Stimulated activated CD4-positive, alpha-beta T cell treated with anti-CD3 and anti-CD28 coated beads, Interleukin-12 subunit alpha, Interleukin-12 subunit beta, amount 100 ng/mL, for 48 hours (primary cell): ENCODE results near the gene MYO10.
"Not testable (repeated sequence)": the region's sequence is repeated elsewhere in the genome, so short reads cannot be mapped to it uniquely, and the experiment has no call there.

Experiments
- DNase-seq, 3 donors: peaks; one replicate each; pipeline ENCODE4 v3.0.0-alpha.2; 2020; ENCODE audit warnings: low read depth in 2 of 3, low spot score in 1 of 3

MYO10 gene

DNA sequence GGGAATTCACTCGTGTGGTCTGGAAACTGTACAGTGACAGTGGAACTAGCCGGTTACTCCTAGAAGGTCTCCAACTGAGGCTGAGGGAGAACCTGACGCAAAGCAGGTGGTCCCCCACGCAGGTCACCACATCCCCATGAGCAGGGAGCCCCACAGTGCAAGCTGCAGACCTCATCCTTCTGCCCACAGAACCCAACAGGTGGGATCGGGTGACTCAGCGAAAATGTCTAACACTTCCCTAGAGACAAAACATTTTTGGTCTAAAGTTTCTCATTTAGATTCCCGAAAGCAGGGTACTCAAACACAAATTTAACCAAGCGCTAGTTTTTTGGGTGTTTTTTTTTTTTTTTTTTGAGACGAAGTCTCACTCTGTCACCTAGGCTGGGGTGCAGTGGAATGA, 256.9 kb downstream of the MYO10 start:
- no peak for DNase-seq

DNA sequence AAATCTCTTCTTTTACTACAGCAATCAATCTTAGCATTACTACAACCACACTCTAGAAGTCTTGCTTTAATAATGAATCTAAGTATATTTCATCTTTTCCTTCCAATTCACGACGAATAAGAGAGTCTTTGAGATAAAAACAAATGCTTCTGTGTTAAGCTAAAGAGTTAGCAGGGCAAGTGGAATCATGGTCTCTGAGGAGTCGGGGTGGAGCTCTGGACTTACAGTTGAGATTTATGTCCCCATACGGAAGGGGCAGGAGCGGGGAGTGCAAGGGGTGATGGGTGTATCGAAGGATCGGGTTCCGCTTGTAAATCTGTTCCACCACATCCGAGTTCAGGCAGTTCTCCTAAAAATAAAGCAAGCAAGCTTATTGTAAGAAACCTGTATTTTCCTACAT, 260.3 kb downstream of the MYO10 start:
- no peak for DNase-seq

DNA sequence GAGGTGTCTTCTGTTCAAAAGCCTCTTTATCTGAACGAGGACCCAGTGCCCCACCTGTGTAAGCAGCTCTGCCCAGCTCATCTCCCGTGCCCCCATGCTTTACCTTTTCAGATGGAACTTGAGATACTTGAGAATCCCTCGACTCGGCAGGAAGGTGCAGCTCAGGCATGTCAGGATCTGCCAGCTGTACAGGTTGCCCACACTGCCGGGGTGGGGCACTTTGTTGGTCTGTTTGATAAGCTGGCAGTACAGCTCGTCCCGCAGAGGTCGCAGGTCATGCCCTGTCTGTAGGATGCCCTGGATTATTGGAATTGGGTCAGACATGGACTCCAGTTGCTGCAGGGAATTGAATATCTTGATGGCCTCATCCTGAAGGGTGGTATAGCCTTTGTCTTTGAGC, 261.3 kb downstream of the MYO10 start:
- no peak for DNase-seq

DNA sequence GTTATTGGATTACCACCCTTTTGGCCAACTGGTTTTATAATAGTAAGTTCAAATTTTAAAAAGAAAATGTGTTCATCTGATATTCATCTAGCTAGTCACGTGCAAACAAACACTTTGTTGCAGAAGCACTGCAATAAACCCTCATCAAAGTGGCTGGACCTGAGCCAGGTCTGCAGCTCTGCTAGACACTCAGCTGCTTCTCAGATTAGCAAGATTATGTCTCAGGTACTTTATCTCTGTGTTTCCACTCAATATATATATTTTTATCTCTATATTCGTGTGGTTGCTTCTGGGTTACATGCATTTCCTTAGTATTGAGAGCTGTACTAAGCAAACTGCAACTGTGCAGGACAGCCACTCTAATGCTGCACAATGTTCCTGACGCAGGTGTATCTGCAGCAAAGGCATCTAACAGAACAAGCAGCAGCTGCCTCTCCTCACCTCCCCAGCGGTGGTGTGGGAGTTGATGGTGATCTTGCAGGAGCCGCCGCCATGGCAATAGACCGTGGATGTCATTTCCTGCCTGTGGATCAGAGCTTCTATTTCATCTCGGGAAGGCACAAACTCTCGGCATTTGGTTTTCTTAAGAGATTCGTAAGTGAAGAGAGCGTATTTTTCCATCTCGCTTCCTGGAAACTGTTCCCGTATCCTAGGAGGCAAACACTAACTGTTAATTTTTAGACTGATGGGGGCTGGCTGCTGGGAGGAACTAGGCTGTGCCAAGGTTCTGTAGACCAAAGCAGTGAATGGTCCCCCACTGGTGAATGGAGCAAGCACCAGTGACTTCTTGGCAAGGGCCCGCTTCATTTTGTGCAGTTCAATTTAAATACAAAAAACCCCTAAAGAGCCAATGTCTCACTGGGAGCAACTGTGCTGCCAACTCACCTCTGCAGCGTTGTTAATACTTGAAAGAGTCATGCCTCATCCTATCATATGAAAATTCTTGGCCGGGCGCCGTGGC, 262.6 kb downstream of the MYO10 start:
- peak in 2 of 3 donors; percentile 16 to 20 for DNase-seq

DNA sequence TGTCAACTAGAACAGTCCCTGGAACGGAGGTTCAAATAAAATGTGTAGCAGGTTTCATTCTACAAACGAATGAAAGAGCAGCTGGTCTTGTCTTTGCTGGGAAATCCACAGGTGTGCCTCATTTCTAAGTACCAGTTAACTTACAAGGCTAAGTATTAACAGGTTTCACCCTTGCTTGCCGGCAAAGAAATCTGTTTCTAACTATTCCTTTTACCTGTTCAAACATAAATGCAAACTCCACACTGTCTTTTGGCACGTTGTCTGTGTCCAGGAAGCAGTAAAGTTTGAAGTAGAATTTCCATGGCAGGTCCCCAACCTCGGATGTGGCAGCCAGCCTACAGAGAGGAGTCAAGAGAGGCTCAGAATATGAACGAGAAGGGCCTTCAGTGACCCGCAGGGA, 264.9 kb downstream of the MYO10 start:
- no peak for DNase-seq

DNA sequence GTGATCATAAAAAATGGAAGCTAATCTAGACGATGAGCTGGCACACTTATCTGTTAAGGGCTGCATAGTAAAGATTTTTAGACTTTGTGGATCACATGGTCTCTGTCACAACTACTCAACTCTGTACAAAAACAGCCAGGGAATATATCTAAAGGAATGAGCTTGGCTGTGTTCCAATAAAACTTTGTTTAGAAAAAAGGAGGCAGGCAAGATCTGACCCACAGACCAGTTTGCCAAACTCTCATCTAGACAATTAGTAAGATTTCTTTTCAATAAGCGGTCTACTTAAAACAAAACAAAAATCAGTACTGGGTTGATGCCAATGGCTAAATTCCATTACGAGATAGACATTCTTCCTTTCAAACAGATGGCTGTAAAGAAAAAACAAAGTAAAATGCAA, 266.3 kb downstream of the MYO10 start:
- no peak for DNase-seq

DNA sequence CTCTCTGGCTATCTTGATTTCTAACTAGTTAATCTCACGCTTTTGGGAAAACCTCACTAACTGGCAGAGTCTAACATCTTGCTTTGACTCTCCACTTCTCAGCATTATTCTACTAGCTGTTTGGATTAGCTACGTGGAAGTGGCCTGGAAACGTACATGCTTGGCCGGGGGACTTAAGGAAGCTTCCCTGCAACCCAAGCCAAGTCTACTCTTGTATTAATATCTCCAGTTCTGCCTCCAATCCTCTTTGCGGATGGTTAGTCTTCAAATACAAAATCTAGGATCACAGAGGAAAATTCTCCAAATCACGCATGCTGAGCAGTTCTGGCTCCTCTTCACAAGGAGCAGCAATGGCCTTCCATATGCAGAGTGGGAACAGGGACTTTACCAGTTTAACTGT, 267.5 kb downstream of the MYO10 start:
- no peak for DNase-seq

DNA sequence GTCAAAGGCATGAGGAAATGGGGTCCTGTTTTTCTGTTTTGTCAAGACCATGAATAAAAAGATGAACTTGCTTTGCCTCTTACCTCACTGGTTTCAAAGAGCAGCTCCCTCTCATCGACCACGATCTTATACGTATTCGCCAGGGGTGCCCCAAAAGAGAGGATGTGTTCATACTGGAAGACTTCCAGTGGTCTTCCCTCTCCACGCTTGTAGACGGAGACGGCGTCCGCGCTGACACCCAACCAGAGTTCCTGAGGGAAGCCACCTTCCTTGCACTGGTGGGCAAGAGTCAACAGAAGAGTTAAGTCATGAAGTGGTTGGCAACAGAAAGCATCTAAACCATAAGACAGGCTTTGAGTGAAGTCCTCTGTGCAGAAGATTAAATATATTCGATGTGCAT, 267.9 kb downstream of the MYO10 start:
- no peak for DNase-seq

DNA sequence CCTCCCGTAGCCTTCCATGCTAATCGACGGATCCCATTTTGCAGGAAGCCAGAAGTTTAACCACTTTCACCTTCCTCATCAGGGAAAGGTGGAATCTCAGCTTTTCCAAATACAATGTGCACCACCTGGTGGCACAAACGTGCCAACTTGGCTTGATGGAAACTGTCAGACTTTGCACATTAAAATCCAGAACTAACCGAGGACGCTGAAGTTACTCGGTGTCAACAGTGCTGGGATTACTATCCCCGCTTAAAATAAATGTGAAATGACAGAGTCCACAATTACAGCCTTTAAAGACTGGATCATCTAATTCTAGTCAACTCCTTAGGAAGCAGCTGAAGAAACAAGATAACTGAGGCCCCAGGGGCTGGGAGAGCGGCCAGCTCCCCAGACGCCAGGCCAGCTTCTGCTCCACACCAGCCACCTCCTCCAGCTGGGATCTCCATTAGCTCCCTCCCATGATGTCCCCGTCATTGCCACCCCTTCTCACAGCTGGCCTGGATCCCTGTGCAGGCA, 269.1 kb downstream of the MYO10 start:
- DNase-seq = peak in 1 of 3 donors; percentile 20

DNA sequence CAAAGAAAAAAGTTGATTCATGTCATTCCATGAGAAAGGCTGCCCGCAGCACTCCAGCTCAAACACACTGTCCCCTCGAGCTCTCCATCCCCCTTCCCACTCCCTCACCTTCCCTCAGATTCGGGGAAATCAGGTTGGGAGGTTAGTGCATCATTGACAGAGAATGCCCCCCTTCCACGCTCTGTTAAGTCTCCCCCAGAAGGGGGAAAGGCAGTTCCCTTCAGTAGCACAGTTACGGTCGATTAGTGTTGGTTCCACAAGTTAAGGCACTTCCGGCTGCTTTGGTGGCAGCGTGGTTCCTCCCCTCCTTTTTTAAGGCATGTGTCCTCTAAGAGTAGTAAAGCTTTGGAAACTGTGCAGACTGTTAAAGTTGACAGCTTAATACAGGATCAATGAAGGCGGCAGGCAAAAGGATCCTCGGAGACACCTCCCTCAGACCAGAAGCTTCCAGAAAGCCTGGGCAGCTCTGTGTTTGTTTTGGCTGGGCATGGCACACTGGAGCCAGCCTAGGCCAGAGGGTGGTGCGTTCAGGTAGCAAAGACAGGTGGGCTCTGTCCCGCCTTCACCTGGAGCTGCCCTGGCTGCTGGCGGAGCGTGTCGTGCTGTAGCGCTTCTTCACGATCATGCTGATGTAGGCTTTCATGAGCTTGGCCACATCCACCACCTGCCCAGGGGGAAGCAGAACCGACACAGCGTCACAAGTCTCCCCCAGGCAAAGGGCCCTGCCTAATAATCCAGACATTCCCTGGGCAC, 269.8 kb downstream of the MYO10 start:
- DNase-seq = no peak

DNA sequence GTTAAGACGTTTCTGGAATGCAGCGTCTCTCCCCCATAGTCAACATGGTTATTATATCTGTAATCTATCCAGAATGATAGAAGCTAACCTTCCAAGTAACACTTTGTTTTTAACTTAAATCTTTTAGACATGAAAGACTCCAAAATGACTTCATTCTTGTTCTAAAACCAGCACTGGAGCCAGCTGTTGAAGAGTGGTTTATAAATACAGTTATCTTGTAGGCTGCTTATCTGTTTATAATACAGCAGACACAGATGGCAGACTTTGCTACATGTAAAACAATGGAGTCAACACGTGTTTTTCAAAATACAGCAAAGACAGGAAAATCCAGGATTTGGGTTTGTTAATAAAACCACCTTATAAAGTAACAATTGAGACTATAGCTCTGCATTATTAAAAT, 270.5 kb downstream of the MYO10 start:
- DNase-seq = no peak

DNA sequence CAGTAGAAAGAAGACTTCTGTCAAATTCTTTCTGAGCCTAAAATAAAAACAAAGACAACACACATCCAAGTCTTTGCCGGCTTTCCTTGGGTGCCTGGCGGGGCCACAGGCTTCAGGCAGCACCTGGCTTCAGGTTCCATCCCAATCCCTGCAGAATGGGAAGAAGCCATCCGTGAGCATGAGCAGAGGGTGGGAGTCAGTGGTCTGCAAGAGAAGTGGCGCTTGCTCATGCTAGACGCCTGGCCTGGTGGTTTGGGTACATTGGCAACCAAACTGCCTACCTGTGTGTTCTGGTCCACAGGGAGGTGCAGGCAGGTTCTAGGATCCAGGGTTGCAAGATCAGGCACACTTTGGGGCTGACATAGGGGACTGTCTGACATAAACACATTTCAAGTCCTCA, 271.7 kb downstream of the MYO10 start:
- DNase-seq = no peak

DNA sequence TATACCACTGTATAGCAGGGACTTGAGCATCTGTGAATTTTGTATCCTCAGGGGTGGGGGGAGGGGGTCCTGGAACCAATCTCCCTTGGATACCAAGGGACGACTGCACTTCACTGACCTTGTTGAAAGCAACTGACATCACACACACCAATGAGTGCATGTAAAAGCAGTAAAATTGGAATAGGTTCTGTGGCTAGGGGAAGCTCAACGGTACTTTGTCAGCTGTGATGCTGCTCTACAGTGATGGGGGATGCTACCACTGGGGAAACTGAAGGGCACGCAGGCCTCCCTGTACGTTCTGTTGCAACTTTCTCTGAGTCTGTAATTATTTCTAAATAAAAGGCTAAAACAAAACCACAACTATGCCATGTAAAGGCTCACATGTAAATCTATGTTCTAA, 272.2 kb downstream of the MYO10 start:
- DNase-seq = no peak

DNA sequence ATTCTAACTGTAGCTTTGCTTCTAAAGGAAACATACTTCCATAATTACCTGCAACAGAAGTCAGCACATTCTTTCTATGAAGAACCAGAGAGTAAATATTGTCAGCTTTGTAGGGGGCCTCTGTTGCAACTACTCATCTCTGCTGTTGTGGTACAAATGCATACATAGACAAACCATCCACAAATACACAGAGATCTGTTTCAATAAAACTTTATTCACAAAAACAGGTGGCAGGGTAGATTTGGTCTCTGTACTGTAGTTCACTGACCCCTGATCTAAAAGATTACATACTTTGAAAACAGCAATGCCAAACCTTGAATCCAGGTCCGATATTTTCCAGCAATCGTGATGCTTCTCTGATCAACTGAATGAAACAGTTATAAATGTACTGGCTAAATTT, 274.4 kb downstream of the MYO10 start:
- DNase-seq = no peak

DNA sequence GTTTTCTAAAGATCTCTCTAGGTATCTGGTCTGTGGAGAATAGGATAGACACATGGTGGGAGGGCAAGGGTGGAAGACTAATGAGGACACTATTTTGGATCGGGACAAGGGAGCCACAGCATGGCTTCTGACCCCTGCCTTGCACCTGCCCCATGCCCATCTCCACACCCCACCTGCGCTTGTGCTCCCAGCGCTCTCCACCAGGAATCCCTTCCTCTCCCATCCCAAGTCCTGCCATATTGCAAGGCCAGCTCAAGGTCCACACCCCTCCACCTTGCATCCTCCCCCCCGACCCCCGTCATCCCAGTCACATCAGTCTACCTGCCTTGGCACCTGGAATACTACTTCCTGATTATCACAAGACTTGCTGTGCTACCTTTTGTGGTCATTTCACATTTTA, 275.1 kb downstream of the MYO10 start:
- no peak for DNase-seq

DNA sequence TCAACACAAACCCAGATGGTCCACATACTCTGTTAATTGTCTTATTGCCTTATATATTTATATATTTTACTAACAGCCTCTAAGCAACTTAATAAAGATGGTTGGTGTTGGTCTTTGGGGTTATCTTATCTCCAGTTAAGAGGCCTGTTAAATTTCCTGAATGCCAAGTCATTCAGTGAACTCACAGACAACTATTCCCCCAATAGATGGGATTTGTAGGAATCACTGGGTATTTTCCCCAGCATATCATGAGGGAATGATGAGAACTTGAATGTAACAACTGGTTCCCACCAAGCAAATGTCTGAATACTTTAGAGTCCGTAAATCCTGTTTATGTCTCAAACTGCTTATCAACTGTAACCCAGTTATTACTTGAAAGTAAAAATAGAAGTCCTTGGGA, 276.6 kb downstream of the MYO10 start:
- no peak for DNase-seq

DNA sequence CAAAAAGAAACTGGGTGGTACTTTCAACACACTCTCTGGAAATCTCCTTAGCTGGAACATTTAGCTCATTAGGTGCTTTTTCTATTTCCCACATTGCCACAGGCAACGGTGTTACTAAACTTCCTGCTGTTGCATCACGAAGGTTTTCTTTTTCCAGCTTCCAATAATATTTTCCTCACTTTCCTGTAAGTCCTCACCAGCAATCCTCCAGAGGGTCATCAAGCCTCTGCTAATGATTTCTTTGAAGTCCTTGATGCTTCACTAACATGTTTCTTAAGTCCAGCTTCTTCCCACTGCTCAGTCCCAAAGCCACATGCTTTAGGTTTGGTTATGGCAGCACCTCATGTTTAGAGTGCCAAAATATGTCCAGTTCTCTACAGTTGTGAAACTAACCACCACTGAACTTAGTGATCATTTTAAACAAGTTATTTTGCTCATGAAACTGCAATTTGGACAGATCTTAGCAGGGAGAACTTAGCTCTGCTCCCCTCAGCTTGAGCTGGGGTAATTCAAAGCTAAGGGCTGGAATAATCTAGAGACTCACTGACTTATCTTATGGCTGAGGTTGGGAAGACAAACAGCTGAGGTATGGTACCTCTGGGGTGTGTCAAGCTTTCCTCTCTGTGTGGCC, 279.4 kb downstream of the MYO10 start:
- DNase-seq = no peak

DNA sequence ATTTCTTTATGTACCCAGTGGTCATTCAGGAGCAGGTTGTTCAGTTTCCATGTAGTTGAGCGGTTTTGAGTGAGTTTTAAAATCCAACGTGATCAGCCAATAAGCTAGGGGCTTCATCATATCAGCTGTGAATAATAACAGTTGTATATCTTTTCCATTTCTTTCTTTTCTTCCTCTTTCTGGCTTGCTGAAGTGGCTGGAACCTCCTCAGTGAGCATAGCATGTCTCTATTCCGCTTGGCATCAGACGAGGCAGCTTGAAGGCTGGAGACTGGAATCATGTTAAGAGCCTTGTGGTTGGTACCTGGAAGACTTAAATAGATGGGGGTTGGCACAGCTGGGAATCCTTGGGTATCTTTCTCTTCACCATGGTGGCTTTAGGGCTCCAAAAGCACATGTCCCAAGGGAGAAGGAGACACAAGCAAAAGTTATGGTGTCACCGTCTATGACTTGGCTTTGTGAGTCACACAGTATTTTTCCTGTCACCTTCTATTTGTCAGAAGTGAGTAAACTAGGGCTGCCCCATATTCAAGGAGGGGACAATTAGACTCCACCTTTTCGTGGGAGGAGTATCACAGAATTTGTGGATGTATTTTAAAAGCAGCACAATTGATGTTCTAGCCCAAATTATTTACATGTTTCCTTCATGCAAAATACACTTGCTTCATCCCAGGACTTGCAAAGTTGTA, 281.3 kb downstream of the MYO10 start:
- peak in 1 of 3 donors; percentile 18 for DNase-seq

DNA sequence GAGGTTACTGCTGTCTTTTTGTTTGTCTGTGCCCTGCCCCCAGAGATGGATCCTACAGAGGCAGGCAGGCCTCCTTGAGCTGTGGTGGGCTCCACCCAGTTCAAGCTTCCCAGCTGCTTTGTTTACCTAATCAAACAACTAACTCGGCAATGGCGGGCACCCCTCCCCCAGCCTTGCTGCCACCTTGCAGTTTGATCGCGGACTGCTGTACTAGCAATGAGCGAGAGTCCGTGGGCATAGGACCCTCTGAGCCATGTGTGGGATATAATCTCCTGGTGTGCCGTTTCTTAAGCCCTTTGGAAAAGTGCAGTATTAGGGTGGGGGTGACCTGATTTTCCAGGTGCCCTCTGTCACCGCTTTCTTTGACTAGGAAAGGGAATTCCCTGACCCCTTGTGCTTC, 287.3 kb downstream of the MYO10 start:
- not testable (repeated sequence) for DNase-seq

DNA sequence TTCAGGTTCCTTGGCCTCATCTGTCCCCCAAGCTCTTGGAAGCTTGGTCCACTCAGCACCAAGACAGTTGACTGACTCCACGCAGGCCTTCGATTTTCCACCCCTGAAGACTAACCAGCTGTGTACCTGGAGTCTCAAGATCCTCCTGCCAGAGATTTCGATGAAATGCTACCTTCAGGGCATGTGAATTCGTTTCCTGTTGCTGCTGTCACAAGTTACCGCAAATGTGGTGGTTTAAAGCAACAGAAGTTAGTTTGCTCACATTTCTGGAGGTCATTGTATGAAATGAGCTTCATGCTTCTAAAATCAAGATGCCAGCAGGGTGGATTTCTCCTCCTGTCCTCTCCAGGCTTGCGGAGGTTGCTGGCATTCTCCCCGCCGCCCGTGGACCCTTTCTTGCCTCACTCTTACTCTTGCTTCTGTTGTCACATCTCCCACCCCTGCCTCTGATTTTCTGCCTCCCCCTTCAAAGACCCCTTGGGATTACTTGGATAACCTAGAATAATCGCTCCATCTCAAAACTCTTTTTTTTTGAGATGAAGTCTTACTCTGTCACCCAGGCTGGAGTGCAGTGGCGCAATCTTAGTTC, 291.7 kb downstream of the MYO10 start:
- no peak for DNase-seq

DNA sequence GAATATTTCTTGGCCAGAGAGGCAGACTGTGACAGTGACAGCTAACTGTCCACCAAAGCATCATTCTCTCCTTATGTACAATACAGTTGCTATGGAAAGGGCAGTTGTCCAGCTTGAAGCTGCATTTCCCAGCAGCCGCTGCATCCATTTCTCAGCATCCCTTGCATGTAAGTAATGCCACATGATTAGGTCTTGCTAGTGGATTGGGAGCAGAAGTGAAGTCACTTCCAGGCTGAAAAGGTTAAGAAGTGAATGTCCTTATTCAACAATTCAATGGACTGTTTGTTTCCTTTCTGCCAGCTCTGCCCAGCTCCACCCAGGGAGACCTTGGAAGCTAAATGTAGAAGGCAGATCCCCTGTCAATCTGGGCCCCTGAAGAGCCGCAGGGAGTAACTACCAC, 293.2 kb downstream of the MYO10 start:
- no peak for DNase-seq
